Islet of Langerhans (tissue), 1 donor: Measurements from ENCODE around the gene TAL1.

Experiments
- FAIRE-seq: peaks from one replicate; lab custom pipeline; 2011; peaks lifted over from hg19 to GRCh38; lab: Jason Lieb, UNC

The TAL1 gene

DNA sequence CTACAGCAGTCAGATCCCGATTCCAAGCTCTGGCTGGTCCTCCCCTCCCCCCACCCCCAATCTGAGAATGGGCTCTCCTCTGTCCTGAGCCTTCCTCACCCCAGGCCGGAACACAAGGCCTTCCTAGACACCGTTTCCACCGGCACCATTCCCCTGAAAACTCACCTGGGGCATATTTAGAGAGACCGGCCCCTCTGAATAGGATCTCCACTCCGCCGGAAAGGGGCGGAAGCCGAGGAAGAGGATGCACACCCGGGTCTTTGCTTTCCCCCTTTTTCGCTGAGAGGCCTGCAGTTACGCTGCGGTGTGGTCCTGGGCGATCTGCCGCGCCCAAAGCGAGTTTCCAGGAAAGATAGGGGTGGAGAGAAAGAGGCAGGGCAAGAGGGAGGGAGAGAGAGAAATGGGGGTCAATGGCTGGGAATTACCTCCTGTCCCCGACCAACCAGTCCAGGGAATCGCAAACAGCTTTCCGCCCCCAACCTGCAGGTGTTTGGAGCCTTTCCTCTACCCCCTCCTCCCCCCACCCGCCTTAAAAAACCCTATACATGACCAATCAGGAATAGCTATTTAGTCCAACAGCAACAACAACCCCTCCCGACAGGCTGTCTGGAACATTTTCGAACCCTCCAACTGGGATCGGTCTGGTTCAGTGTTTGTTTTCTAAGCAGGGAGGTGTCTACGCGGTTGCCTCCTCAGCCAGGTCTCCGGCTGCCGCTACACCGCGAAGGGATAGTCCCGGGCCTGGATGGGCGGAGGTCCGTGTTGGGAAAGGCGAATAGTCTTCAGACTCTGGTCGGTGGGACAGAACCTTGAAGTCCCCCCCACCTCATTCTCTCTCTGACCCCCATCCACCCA is 2.8 kb downstream of the TAL1 start:
- FAIRE-seq: no peak

DNA sequence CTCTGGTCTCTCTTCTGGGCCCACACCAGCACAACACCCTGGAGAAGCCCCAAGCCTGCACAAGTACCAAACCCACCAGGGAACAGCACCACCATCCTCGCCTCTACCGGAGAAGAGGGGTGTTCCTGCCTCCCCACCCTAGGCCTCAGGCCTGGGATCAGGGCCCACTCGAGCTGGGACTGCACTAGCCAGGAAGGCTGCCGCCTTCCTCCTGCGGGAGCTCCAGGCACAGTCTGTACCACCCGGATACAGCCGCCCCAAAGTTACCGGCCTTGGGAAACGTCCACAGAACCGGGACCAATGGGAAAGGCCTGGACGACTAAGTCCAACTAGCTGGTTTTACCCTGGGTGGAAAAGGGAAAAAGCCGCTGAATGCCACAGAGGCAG is 3.4 kb downstream of the TAL1 start:
- no peak for FAIRE-seq

DNA sequence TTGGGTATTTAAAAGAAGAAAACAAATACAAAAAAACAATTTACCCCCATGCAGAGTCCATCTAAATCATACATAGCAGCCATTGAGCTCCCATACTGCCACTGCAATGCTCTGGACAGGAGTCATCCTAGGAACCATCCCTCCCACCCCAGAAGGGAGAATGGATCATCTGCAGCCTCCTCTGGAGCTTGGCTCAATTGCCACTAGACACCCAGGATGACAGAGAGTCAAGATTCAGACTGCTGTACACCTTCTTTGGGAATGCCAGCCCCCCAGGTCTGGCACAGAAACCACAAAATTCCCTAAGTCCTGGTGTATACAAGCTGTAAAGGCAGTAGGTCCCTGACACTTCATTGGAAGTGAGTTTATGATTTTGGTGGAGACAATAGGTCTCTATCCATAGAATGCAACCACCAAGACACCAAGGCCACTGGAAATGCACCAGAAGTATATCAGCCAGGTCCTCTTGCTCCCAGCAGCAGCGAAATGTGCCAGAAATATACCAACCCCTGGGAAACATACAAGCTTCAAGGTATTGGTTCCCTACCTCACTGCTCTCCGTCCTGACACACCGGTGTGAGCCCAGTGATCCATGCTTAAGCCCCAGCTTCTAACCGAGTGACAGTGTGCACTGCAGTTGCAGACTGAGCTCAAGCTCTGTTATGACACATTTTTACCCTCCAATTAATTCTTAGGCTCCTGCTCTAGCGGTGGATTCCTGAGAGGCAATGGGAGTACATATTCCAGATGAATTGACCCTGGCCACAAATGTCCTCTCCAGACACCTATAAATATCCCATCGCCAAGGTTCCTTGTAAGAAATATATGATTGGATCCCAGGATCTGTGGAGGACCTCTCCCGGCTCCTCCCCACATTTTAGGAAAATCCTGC is 4.4 kb downstream of the TAL1 start:
- FAIRE-seq: no peak

DNA sequence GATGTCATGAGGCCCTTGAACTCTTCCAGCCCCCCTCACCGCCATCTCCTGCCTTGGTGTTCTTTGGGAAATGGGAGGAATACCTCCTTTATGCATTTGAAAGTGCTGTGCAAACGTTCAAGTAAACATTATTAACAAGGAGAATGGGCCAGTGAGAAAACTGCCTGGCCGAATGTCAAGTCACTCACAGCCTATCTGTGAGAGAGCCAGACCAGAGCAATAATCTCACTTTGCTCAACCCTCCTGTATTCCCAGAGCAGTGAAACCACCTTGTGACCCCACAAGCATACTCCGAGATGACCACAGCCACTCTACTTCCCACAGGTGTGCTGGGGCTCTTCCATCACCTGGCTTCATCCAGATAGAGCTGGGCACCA is 5.2 kb downstream of the TAL1 start:
- no peak for FAIRE-seq

DNA sequence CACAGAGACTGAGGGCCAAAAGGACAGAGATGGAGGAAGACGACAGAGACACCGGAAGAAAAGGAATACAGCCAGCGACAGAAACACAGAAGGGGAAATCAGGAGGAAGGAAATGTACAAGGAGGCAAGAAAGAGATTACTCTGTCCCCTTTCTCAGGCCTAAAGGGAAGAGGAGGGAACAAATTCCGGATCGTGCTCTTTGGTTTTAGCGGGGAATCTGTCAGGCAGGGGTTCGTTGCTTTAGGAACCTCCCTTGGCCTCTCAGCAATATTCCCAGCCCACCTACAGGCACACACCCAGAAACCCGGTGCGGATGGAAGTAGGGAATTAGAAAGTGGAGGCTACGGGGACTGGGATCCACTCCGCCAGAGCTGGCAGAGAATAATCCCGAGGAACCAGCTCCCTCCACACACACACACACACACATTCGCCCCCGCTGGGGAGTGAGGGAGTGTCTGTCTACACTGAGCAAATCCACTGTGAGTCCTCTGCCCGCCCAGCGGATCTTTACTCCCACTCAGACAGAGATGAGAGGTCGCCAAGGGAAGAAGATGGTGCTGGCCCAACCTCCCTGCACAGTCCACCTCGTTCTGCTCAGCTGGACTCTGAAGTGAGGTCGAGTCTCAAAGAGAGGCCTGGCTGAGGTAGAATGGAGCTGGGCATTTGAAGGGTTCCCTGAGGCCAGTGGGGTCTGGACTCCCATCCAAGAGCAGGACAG is 5.7 kb downstream of the TAL1 start:
- no peak for FAIRE-seq

DNA sequence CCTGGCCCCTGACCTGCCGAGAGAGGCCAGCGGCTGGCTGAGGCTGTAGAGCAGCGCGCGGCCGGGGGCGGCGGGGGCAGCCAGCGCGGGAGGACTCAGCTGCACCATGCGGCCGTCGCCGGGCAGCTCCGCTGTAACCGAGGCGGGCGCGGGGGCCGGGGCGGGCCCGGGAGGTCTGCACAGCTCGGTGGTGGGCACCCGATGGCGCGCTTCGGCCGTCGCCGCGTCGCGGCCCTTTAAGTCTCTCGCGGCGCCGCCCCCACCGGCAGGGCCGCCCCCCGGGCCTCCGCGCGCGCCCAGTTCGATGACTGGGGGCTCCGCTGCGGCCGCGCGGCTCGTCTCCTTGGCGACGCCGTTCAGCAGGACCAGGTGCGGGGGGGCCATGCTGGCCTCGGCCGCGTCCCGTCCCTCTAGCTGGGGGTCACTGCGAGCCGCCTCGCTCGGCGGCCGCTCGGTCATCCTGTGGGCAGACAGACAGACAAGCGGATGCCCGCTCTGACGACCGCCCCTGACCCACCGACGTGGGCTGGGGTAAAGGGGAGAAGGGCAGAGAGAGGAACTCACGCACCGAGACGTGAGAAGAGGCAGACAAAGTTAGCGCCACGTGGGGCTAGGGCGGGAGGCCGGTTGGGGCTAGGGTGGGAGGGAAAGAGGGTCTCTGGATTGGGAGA is 6.5 kb downstream of the TAL1 start:
- FAIRE-seq: no peak

DNA sequence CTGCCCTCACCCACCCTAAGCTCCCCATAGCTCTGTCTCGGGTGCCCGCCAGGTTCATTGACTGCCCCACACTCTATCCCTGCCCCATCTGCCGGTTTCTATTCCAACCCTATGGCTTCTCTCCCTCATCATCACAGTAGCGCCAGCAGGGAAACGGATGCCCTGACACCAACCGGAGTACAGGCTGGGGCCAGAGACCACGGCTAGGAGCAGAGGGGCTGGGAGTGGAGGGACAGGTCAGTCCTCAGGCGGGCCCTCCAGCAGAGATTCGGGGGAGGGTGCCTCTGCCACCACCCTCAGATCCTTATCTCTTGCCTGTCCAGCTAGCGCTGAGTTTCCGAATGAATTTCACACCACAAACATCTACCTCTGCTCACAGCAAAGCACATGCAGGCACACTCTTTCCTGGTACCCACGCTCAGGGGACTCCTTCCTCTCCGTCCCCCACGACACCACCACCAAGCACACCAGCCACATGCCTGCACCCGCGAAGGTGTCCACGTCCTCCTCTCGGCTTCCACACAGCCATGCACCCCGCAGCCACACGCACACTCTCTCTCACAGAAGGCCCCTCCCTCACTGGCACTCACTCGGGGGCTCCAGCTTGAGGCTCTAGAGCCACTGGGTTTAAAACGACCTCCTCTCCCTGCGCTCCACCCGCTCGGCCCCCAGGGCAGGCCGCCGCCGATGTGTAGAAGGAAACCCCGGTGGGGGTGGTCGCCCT is 7.2 kb downstream of the TAL1 start:
- no peak for FAIRE-seq

DNA sequence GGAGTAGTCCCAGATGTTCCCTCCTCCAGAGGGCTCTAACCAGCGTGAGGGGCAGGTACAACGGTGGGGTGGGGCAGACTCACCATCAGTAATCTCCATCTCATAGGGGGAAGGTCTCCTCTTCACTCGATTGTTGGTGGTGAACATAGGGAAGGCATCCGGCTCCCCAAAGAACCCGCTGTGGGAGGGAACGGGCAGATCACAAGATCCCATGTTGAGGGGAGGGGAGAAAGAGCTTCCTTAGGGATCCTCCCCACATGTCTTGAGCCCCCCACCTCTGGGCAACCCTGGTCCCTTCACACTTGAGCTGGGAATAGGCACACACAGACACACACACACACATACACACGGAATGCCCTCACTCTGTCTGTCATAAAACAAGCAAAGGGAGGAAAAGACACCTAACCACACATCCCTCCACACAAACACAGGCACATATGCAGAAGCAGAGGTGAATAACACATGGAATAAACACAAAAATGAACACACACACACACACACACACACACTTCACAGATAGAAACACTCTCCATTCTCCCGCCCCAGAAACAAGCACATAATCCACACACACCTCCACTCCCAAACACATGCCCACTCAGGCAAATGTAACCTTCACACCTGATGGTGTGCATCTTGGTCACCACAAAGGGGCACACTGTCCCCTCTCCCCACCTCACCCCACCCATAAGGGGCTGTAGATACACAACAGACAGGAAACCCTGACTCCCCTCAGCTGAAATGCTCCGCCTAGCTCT is 7.9 kb downstream of the TAL1 start:
- FAIRE-seq: no peak

DNA sequence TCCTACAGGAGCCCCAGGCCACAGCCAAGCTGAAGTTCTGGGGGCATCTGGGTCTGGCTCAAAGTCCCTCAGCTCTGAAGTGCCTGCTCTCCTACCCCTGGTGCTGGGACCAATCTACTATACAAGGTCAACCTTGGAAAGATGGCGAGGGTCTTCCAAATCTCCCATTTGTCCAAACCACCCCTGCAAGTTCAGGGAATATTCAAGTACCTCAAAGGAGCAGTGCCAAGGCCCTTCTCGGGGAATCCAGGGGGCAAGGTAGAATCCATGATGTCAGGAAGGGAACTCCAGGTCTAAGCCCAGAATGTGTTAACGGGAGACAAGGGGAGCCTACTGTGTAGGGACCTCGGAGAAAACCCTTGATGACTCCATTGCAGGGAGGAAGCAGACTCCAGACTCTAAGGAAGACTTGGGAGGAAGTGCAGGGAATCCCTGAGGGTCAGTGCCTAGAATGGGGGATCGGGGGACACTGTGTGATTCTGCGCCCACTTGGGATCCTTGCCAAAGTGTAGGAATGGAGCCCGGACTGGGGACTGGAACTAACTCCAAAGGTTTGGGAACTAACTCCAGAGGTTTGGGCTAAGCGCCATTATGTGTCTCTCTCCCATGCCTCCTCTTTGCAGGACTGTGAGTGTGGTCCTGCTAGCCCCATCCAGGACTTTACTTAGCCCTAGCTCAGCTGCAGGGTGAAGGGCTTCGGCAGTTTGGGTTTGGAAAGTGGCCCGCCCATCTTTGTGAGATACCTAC is 8.7 kb downstream of the TAL1 start:
- FAIRE-seq: no peak

DNA sequence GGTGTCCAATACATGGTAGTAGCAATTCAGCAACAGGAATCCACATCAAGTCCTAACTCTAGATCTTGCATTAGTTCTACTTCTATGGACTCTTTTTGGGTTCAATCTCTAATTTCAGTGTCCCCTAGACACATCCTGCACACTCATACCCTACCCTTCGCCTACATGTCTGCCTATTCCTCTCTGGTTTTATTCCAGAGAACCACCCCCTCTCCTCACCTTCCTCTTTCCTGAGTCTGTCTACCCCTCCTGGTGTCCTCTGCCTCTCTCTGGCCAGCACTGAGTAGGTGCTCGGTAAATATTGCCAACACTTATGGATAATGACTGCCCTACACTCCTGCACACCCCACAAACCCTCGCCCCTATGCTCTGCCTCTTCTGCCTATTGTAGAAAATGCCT is 9.5 kb downstream of the TAL1 start:
- no peak for FAIRE-seq

DNA sequence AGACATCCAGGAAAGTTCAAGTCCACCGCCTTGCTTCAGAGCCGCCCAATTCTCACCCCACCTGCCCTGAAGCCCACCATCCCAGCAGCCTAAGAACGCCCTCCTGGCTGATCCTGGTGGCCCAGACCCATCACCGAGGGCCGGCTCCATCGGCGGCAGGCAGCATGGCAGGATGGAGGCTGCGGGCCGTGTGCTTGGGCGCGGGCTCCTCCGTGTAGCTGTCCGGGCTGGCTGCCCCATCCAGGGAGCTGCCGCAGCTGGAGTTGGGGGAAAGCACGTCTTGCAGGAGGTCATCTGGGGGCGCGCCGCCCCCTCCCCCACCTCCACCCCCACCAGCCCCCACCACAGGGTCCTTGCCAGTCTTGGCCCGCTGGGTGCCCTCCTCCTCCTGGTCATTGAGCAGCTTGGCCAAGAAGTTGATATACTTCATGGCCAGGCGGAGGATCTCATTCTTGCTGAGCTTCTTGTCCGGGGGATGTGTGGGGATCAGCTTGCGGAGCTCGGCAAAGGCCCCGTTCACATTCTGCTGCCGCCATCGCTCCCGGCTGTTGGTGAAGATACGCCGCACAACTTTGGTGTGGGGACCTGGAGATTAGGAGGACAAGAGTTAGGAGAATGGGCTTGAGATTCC is 12.3 kb downstream of the TAL1 start:
- FAIRE-seq: no peak

DNA sequence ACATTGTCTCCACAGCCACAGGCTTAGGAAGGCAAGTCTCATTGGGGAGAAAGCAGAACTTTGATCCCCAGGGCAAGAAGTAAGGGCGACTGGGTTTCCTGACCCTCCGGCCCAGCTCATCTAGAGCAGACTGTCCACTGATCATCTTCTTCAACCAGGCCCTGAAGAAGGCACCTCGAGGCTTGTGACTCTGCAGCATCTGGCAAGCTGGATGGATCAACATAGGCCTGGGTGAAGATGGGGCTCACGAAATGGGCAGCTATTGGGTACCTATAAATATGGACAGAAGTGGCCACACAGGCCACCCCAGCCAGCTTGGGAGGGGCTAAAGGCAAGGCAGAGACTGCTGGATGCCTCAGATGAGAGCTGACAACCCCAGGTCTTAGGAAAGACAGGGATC is 13.0 kb downstream of the TAL1 start:
- FAIRE-seq: no peak

DNA sequence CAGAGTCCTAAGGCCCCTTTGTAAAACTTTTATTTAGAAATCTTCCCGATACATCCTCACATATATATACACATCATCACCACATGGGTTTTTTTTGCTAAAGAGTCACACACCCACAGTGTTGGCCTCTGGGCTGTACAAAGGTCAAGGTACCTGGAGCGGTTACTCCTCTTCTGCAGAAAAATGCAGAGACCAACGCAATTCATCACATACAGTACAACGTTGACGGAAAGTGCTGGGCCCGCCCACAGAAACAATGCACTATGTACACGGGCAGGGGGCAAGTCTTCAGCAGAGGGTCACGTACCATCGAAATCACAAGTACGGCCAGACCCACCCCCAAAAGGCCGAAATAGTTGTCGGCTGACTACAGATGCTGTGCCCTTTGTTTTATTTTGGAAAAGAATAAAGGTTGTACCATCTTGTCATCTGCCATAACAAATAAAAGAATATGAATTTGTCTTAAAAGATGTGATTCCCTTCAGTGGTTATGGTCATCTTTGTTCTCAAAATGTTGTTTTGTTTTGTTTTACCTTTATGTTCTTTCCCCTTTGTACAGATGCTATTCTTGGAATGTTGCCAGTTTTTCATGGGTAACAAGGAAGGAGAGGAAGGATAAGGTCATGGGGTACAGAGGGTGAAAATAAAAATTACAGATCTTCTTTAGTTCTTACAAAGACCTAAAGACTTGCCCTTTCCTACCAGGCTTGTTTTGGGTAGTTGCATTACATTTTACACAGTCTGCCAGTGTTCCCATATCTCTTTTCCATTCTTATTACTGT is 15.6 kb downstream of the TAL1 start:
- no peak for FAIRE-seq

DNA sequence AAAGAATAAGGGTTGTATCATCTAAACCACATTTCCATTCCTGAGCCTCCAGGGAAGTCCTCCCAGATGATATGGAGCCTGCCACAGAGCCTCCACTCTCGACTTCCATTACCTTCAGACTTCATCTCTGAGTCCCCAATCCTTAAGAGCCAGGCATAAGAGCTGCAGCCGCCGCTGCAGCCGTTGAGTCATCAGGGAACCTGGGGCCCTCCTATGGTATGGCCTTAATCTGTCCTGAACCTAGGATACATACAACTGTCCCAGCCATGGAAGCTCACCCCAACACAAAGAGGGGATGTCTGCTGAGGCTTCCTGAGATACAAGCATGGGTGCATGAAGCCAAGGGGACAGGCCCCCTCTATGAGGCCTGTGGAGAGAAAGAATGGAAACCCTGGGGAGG is 16.3 kb downstream of the TAL1 start:
- no peak for FAIRE-seq

DNA sequence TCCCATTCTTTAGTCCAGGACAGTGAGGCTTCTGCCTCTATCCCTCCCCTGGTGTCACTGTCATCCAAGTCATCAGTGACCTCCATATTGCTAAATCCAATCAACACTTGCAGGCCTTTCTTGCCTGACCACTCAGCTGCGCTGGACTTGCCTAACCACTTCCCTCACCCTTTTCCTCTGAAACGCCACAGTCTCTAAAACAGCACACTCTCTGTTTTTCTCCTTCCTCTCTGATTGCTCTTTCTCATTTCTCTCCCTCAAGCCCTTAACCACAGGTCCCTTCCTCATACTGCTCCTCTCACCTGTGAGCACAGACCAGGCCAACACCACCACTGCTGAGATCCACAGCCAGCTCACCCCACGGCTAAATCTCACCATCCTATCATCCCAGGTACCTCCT is 17.5 kb downstream of the TAL1 start:
- no peak for FAIRE-seq

DNA sequence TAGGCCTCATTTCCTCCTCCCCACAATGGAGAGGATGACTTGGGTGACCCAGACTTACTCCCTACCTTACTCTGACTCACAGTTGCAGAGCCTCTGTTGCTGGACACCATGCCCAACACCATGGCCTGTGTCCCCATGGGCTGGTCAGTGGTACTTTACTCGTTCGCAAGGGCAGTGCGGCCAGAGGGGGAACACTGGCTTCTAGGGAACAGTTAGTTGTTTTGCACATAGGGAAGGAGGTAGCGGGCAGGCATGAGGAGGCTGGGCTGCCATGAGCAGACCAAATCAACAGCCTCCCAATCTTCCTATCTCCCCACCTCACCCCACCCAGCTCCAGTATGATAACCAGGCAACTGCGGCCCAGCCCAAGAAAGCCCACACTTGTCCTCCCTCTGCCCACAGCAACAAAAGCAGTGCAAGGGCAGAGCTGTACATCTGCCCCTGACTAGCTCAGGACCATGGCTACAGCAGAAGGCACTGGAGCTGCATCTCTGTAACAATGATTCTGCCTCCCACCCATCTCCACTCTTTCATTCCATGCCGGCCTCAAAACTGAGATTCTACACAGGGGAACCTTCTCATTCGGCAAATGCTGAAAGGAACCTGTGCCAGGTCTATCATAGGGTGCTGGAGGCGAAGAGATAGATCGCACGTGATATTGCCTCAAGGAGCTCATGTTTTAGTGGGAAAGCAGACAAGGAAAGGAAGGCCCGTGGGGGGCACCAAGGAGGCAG is 18.6 kb downstream of the TAL1 start:
- FAIRE-seq: no peak

DNA sequence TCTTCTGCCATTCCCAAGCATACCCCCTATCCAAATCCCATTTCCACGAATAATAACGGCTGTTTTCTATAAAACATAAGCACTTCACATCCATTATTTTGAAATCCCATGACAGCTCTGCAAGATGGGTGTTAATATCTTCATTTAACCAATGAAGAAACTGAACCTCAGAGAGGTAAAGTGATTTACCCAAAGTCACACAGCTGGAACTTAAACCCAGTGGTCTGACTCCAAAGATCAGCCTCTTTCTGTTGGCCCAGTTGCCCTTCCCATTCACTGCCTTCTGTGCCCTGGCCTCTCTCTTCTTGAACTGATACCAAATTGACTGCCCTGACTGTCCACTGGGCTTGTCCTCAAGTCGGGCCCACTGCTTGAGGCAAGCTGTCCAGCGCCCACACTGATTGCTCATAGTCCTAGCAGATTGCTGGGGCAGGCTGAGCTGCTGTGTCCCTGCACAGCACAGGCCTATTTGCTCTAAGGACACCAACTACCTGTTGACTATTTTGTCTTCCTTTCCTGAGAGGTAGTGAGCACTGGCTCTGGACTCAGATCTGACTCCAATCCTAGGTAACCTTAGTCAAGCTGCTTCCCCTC is 19.3 kb downstream of the TAL1 start:
- FAIRE-seq: no peak

DNA sequence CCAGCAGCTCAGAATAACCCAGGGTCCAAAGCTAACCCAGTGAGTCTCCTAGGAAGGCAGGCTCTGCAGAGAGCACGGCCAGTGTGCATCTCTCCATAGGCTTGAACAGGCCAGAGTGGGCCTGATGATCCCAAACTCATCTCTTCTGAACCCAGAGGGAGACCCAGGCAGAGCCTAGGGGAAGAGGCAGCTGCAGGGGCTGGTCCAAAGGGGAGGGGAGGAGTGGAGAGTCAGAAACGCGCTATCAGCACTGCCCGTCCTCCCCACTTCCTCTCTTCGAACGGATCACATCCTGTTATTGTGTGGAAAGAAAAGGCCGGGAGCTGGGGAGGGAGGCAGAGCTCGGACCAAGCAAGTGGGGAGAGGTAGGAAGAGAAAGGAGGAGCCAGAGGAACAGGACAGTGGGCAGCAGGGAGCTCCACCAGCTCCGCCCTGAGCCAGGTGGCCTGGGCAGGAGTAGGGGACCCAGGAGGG is 20.2 kb downstream of the TAL1 start:
- FAIRE-seq: no peak
